HTERT RPE-1 (cell line): Measurements from ENCODE around the gene ECHS1.

Source experiments
- in situ Hi-C: fragments of 300-500 bp; cut with MboI; formaldehyde crosslinking; loops from 4 replicates; pipeline ENCODE4 v1.14.3; 2020; ENCODE audit warnings: low sequenced_read_pairs

ECHS1 gene

GRCh38 chr10:133347710-133348517, 25.2 kb downstream of the ECHS1 start:
- in situ Hi-C loops, result no loop called here

GRCh38 chr10:133346413-133346812, 26.7 kb downstream of the ECHS1 start:
- in situ Hi-C loops, result no loop called here

DNA sequence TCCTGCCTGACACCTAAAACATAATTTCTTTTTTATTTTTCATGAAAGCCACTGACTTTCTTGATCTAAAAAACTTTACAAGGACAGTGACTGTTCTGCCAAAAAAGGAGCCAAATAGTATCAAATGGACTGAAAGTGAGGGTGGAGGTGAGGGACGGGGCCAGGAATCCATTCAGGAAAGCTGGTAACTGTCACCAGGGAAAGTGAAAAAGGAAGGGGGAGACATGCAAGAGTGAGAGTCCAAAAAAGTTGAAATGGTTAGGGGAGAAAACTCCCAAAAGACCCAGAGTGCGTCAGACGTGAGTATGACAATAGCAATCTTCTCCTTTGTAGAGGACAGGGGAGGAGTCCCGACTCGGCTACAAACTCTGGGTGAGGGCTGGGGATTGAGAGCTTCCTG, 28.9 kb downstream of the ECHS1 start:
- in situ Hi-C loops, result no loop called here

- in situ Hi-C loops, result no loop called here
Measured at GRCh38 chr10:133343558-133343957, 29.6 kb downstream of the ECHS1 start.

DNA sequence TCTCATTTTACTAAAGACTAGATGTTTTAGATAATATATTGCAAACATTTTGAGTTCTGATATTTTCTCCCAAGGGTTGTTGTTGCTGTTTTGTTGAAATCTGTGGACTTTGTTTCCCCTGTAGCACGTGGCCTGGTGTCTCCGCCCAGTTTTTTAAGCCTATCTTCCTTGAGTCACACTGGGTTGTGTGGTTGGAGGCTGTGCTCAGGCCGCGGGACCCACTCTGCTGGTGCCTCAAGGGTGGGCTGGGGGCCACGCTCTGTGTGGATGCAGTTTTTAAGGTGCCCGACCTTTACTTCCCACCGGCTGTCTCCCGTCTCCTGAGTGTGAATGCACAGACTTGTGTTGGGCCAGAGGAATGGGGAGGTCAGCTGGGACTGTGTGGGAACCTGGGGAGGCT, 30.2 kb downstream of the ECHS1 start:
- in situ Hi-C loops, result no loop called here

DNA sequence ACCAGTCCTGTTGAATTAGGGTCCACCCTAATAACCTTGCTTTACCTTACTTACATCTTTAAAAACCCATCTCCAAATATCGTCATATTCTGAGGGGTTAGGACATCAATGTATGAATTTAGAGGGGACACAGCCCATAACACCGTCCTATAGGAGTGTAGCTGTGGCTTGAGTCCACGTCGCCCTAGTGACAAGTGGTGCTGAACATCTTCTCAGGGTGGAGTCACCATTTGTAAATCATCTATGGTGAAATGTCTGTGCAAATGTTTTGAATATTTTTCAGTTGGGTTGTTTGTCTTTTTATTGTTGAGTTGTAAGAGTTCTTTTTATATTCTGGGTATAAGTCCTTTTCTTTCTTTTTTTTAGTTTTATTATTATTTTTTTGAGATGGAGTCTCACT, 31.2 kb downstream of the ECHS1 start:
- in situ Hi-C loops, result no loop called here

DNA sequence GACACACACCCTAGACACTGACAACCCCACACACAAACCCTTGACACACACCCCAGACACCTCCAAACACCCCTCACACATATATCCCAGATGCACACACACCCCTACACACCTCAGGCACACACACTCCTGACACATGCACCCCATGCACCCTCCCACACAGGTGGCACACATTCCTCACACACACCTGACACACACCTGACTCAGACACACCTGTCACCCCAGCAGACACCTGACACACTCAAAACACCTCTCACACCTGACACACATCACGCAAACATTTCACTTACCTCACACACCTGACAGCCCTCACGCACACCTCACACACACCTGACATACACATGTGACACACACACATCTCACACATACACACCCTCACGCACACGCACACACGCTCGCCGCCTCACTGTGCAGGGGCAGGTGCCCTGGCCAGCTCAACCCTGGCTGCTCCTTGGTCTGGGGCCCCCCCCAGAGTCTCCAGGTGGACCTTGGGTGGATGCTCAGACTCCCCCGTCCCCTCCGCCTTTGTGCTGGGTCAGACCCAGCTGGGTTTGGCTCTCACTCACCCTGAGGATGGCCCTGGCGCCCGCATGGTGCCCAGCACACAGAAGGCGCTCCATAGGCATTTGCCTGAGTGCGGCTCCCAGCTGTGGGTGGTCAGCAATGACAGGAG, 33.3 kb downstream of the ECHS1 start:
- in situ Hi-C loops, result no loop called here

DNA sequence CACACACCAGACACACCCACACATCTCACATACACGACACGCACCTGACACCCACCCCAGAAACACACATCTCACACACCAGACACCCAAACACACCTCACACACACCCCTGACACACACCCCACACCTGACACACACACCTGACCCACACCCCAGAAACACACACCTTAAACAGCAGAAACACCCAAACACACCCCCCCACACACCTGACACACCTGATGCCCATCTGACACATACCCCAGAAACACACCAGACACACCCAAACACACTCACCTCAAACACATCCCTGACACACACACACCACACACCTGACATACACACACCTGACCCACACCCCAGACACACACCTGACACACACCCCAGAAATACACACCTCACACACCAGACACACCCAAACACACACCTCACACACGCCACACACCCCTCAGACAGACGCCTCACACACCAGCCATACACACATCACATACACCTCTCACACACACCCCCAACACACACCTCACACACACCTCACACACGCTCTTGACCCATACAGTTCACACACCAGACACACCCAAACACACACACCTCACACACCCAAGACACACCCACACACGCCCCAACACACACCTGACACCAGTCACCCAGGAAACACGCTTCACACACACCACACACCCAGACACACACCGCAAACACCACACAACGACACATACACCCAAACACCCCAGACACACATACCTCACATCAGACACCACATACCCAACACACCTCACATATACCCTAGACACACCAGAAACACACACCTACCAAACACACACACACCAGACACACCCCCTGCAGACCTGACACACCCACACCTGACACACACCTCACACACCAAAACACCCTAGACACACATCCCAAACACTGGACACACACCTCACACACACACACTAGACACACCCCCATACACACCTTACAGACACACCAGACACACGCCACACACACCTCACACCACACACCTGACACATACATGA, 34.8 kb downstream of the ECHS1 start:
- in situ Hi-C loops, result no loop called here

DNA sequence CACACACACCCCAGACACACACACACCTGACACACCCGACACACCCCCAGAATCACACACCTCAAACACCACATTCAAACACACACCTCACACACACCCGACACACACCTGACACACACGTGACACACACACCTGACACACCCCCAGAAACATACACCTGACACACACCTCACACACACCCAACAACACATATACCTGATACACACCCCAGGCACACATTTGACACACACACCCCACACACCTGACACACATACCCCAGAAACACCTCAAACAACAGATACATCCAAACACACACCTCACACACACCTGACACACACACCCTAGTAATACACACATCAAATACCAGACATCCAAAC, 35.8 kb downstream of the ECHS1 start:
- in situ Hi-C loops, result no loop called here

DNA sequence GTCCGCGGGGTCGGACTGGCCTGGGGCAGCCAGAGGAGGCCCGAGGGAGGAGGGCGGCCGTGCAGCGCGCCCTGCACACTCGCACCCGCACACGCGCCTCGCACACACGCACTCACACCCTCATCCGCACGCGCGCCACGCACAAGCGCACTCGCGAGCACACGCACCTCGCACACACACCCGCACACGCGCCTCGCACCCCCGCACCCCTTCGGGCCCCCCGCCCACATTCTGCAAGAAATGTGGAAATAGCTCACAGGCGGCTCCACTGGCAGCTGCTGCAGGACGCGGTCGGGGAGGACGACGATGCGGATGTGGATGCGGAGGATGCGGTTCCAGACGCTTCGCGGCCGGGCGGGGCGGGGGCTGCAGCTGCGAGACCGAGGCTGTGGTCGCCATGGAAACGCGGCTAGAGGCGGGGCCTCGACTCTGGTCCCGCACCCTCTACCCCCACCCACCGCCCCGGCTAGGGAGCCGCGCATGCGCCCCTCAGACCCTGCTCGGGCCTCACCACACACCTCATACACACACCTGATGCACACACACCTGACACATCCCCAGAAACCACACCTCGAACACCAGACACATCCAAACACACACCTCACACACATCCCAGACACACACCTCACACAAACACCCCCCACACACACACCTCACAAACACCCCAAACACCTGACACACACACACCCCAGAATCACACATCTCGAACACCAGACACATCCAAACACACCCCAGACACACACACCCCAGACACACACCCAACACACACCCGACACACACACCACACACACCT, 36.4 kb downstream of the ECHS1 start, which contains the start of gene CALY:
Gene CALY, minus strand, starts transcription at position 320 of the 793 bp plus-strand sequence. CDS start 7,907 bp downstream, outside the sequence.
- in situ Hi-C loops, result no loop called here

DNA sequence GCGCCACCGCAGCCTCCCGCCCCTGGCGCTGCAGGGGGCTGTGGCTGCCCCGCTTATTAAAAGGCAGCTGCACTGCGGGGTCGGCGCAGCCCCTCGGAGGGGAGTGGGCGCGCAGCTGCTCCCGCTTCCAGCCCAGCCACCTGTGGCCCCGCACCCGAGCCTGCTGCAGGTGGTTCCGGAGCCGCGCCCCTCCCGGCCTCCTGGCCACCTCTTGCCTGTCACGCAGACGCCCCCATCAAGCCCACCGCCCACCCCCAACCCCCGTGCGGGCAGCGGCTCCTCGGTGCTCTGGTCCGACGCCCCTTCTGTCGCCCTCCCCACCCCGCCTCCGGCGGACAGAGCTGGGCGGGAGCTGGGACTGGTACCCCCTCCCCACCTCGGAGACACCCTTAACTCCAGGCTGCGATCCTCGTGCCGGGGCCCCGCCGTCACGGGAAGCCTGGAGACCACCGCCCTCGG, 37.0 kb downstream of the ECHS1 start:
- in situ Hi-C loops, result no loop called here

- in situ Hi-C loops, result no loop called here
Measured at GRCh38 chr10:133335246-133336117, 37.7 kb downstream of the ECHS1 start.

- in situ Hi-C loops, result no loop called here
Measured at GRCh38 chr10:133334503-133335245, 38.5 kb downstream of the ECHS1 start.

DNA sequence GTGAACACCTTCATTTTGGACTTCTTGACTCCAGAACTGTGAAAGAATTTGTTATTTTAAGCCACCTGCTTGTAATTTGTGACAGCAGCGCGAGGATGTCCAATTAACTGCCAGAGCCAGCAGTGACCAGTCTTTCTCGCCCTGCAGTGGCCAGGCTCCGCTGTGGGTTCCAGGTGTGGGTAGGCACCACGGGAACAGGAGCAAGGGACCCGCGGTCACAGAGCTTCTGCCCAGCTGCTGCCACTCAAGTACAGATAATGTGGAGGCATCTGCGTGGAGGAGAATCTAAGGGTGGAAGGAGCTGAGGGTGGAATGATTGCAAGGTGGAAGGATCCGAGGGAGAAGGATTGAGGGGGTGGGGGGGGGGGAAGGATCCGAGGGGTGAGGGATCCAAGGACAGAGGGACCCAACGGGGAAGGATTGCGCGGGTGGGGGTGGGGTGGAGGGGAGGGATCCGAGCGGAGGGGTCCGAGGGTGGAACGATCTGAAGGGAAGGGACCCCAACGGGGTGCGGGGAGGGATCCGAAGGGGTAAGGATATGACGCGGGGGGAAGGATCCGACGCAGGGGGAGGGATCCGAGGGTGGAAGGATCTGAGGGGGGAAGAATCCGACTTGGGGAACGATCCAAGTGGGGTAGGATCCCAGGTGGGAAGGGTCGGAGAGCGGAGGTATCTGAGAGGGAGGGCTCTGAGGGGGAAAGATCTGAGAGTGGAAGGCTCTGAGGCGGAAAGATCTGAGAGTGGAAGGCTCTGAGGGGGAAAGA, 40.0 kb downstream of the ECHS1 start:
- in situ Hi-C loops, result no loop called here

- in situ Hi-C loops, result no loop called here
Measured at GRCh38 chr10:133329491-133330202, 43.5 kb downstream of the ECHS1 start.

DNA sequence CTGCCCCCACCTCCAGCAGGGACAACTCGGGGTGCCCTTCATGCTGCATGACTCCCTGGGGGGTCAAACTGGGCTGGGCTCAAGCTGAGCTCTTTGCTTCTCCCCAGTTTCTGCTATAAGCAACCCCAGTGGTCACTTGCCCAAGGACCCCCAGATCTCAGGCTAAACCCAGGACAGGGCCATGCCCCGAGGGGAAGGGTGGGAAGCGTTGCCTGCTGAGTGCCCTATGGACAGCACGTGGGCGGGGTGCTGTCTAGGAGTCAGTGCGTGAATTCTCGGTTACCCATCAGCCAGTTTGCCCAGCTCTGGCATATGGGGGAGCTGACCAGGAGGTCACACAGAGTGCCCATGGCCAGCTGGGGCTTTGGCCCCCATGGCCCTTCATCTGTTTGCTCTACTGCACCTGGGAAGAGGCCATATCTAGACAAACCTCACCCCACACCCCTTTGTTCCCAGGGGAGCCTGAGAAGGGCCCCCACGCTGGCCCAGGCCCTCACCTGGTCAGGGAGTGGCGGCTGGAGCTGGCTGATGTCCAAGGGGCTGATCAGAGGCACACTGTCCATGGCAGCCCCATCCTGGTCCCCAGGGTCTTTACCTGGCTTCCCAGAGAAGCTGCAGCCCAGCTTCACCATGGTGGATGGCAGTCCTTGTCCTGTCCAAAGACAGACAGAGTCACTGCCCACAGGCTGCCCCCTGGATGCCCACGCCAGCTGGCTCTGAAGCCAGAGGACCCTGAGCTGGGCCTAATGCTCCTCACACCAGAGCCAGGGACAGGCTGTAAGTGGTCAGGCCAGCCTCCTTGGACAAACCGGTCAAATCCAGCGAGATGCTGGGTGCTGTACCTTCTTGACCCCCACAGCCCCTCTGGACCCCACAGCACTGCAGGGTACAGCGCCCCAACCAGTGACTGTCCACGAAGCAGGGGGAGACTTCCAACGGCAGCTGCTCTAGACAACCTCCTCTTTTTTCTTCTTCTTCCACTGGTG, 44.5 kb downstream of the ECHS1 start:
- in situ Hi-C loops, result no loop called here
